Measurements from ENCODE around the gene ZNF133. TPM values are rescaled to one million over a fixed set of nuclear protein-coding genes. Genes with fewer than 3 reads are reported as not detected.

The ZNF133 gene
- total and polyA plus RNA-seq, 2 of the 13 experiments (the other 11 are each of a cell fraction or from before 2014, with no cell fraction given) = 23.5 to 26.7 TPM

GRCh38 chr20:18287915-18288748 lies at the start of gene ZNF133 (continued):
- peak; percentile 82 for TF ChIP-seq ZFP90 (CRISPR knock-in tag; IDR thresholded peaks at IDR 0.05; ENCODE audit: borderline replicate concordance)
- TF ChIP-seq ZBTB2 (CRISPR knock-in tag; IDR thresholded peaks at IDR 0.05; ENCODE audit: low read depth) = no peak
- TF ChIP-seq, protein P1, sequence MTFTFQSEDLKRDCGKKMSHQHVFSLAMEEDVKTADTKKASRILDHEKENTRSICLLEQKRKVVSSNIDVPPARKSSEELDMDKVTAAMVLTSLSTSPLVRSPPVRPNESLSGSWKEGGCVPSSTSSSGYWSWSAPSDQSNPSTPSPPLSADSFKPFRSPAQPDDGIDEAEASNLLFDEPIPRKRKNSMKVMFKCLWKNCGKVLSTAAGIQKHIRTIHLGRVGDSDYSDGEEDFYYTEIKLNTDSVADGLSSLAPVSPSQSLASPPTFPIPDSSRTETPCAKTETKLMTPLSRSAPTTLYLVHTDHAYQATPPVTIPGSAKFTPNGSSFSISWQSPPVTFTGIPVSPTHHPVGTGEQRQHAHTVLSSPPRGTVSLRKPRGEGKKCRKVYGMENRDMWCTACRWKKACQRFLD (CRISPR knock-in tag; IDR thresholded peaks at IDR 0.05; ENCODE audit: borderline replicate concordance) = peak; percentile 88
- TF ChIP-seq POLR2AphosphoS5 (IDR thresholded peaks at IDR 0.05; ENCODE audit: low read depth, low read length) = peak; percentile 94
- peak; percentile 80; the same call in 1 of the 2 replicates for TF ChIP-seq NFATC3 (CRISPR knock-in tag; IDR thresholded peaks at IDR 0.05)
- peak; percentile 54; the same call in 1 of the 2 replicates for TF ChIP-seq MEIS2 (CRISPR knock-in tag; IDR thresholded peaks at IDR 0.05)
- 0 out of 2 replicates have a peak, but pooled peaks have one; percentile 1 for TF ChIP-seq SP140L (CRISPR knock-in tag; IDR thresholded peaks at IDR 0.05; ENCODE audit: borderline replicate concordance)
- TF ChIP-seq ATRX (CRISPR knock-in tag; IDR thresholded peaks at IDR 0.05; ENCODE audit: borderline replicate concordance) = no peak
- TF ChIP-seq PAWR (CRISPR knock-in tag; IDR thresholded peaks at IDR 0.05; ENCODE audit: borderline replicate concordance) = peak; percentile 99
- TF ChIP-seq YEATS4 (CRISPR knock-in tag; IDR thresholded peaks at IDR 0.05; ENCODE audit: borderline replicate concordance) = peak; percentile 91
- peak; percentile 71 for TF ChIP-seq AGO1 (IDR thresholded peaks at IDR 0.05; ENCODE audit: low read depth, low read length, poor library complexity, severe bottlenecking)
- no peak for TF ChIP-seq ZNF10 (CRISPR knock-in tag; IDR thresholded peaks at IDR 0.05; ENCODE audit: borderline replicate concordance, low read depth)
- peak; percentile 70 for TF ChIP-seq NRL (CRISPR knock-in tag; IDR thresholded peaks at IDR 0.05; ENCODE audit: borderline replicate concordance)
- no peak for TF ChIP-seq HMG20A (CRISPR knock-in tag; IDR thresholded peaks at IDR 0.05; ENCODE audit: borderline replicate concordance)
- TF ChIP-seq RBM22 (optimal IDR thresholded peaks at IDR 0.05; ENCODE audit: low read length) = peak; percentile 88
- peak; percentile 78 for TF ChIP-seq SALL1 (CRISPR knock-in tag; IDR thresholded peaks at IDR 0.05)
- TF ChIP-seq MAZ (IDR thresholded peaks at IDR 0.05; ENCODE audit: borderline replicate concordance, low read depth, low read length) = peak; percentile 95
- peak; percentile 85 for TF ChIP-seq MAZ (CRISPR knock-in tag; IDR thresholded peaks at IDR 0.05; ENCODE audit: low read depth)
- TF ChIP-seq SAFB2 (CRISPR knock-in tag; IDR thresholded peaks at IDR 0.05; ENCODE audit: borderline replicate concordance, low read depth) = peak; percentile 90
- TF ChIP-seq NONO (IDR thresholded peaks at IDR 0.05) = no peak
- peak; percentile 86 for TF ChIP-seq NONO (CRISPR knock-in tag; conservative IDR thresholded peaks at IDR 0.05)
- TF ChIP-seq NFYB (CRISPR knock-in tag; IDR thresholded peaks at IDR 0.05) = peak; percentile 82
- peak; percentile 72 for TF ChIP-seq ZSCAN9 (CRISPR knock-in tag; IDR thresholded peaks at IDR 0.05; ENCODE audit: borderline replicate concordance)
- peak; percentile 97 for TF ChIP-seq ZNF761 (CRISPR knock-in tag; conservative IDR thresholded peaks at IDR 0.05)
- TF ChIP-seq SP5 (CRISPR knock-in tag; IDR thresholded peaks at IDR 0.05; ENCODE audit: borderline replicate concordance, low read depth) = peak; percentile 61; the same call in 1 of the 2 replicates
- TF ChIP-seq ZNF616 (CRISPR knock-in tag; IDR thresholded peaks at IDR 0.05; ENCODE audit: low read depth) = 0 out of 2 replicates have a peak, but pooled peaks have one; percentile 70
- TF ChIP-seq ZBTB21 (CRISPR knock-in tag; IDR thresholded peaks at IDR 0.05) = peak; percentile 24; the same call in 1 of the 2 replicates
- TF ChIP-seq HCFC1 (IDR thresholded peaks at IDR 0.05; ENCODE audit: low read depth, low read length) = peak; percentile 94
